Astrocyte (in vitro differentiated cells and primary cell): ENCODE measurements around the gene GPRC5B. TPM values are rescaled to one million over a fixed set of nuclear protein-coding genes. Genes with fewer than 3 reads are reported as not detected.

Experiments used
- DNase-seq: peaks from one replicate; pipeline ENCODE4 v3.0.0-alpha.2; 2010; ENCODE audit warnings: low read depth
- FAIRE-seq: peaks from 2 replicates; lab custom pipeline; 2011; peaks lifted over from hg19 to GRCh38; lab: Jason Lieb, UNC
- H2AFZ ChIP-seq: 2 replicates; pipeline ENCODE4 v1.6.0; 2012; ENCODE audit warnings: low read depth, low read length, inconsistent platforms
- H3K27ac ChIP-seq: 2 replicates; pipeline ENCODE4 v1.5.1; 2011; ENCODE audit warnings: low read depth, low read length, inconsistent platforms
- H3K27me3 ChIP-seq: 2 replicates; pipeline ENCODE4 v1.6.0; 2011; ENCODE audit warnings: low read length, inconsistent platforms; ENCODE audit not compliant: insufficient read depth
- H3K36me3 ChIP-seq: 2 replicates; pipeline ENCODE4 v1.5.1; 2011; ENCODE audit warnings: low read length, inconsistent platforms; ENCODE audit not compliant: insufficient read depth
- H3K4me1 ChIP-seq: 2 replicates; pipeline ENCODE4 v1.5.1; 2011; ENCODE audit warnings: low read length, inconsistent platforms; ENCODE audit not compliant: insufficient read depth
- H3K4me2 ChIP-seq: 2 replicates; pipeline ENCODE4 v1.6.0; 2012; ENCODE audit warnings: low read length, inconsistent platforms
- H3K4me3 ChIP-seq: 2 replicates; pipeline ENCODE4 v1.5.1; 2011; ENCODE audit warnings: low read depth, mild to moderate bottlenecking, low read length, inconsistent platforms; ENCODE audit not compliant: insufficient read depth
- H3K79me2 ChIP-seq: 2 replicates; pipeline ENCODE4 v1.6.0; 2012; ENCODE audit warnings: mild to moderate bottlenecking, low read length, inconsistent platforms; ENCODE audit not compliant: insufficient read depth
- H3K9ac ChIP-seq: 2 replicates; pipeline ENCODE4 v1.6.0; 2012; ENCODE audit warnings: mild to moderate bottlenecking, low read length, inconsistent platforms
- H3K9me3 ChIP-seq: 2 replicates; pipeline ENCODE4 v1.5.1; 2012; ENCODE audit warnings: low read depth, mild to moderate bottlenecking, low read length, inconsistent platforms; ENCODE audit not compliant: insufficient read depth
- H4K20me1 ChIP-seq: 2 replicates; pipeline ENCODE4 v1.6.0; 2012; ENCODE audit warnings: low read length, inconsistent platforms; ENCODE audit not compliant: insufficient read depth
- H3K27ac Mint-ChIP-seq: one replicate; pipeline ENCODE4 v1.8.0; 2021; ENCODE audit warnings: mild to moderate bottlenecking, mixed read lengths; ENCODE audit not compliant: unreplicated experiment
- H3K27me3 Mint-ChIP-seq: one replicate; pipeline ENCODE4 v1.8.0; 2021; ENCODE audit warnings: low read depth, mixed read lengths; ENCODE audit not compliant: unreplicated experiment
- H3K36me3 Mint-ChIP-seq: one replicate; pipeline ENCODE4 v1.8.0; 2021; ENCODE audit warnings: low read depth, mixed read lengths; ENCODE audit not compliant: unreplicated experiment
- H3K4me1 Mint-ChIP-seq: one replicate; pipeline ENCODE4 v1.8.0; 2021; ENCODE audit warnings: low read depth, mixed read lengths; ENCODE audit not compliant: unreplicated experiment
- H3K4me3 Mint-ChIP-seq: one replicate; pipeline ENCODE4 v1.8.0; 2021; ENCODE audit warnings: mild to moderate bottlenecking, moderate library complexity, mixed read lengths; ENCODE audit not compliant: unreplicated experiment
- H3K9me3 Mint-ChIP-seq: one replicate; pipeline ENCODE4 v1.8.0; 2021; ENCODE audit warnings: mild to moderate bottlenecking, mixed read lengths; ENCODE audit not compliant: unreplicated experiment
- CTCF ChIP-seq: IDR thresholded peaks from 2 replicates; pipeline ENCODE4 v1.5.1; 2011; ENCODE audit warnings: low read depth, mild to moderate bottlenecking, inconsistent platforms, low read length, moderate library complexity; ENCODE audit not compliant: insufficient read depth
- EZH2 ChIP-seq: IDR thresholded peaks from 2 replicates; pipeline ENCODE4 v1.6.1; 2012; ENCODE audit warnings: mild to moderate bottlenecking, low read length, inconsistent platforms; ENCODE audit not compliant: insufficient read depth
- total RNA-seq: library from RNA; stranded (reverse); gene quantifications from 2 replicates; pipeline ENCODE4 v1.2.1, GENCODE V29; 2021

Gene GPRC5B
- total RNA-seq, 1 donor from 2014 or later, result 9.3 TPM

GRCh38 chr16:19896951-19897350 is 12.3 kb upstream of the GPRC5B start:
- H3K9me3 Mint-ChIP-seq, result peaks cover 1% of the 10 kb centered on the region
- H3K4me3 Mint-ChIP-seq, result no peak overlapping the region
- Histone ChIP-seq H3K27me3 (no peaks in the 10 kb centered on the region), H3K27ac (no peak overlapping the region), H4K20me1 (no peaks in the 10 kb centered on the region), H3K79me2 (no peaks in the 10 kb centered on the region), H3K4me3 (no peak overlapping the region), H2AFZ (no peak overlapping the region), H3K9ac (no peak overlapping the region), H3K9me3 (no peaks in the 10 kb centered on the region), H3K4me1 (no peaks in the 10 kb centered on the region), H3K4me2 (no peak overlapping the region), H3K36me3 (no peaks in the 10 kb centered on the region)
- peaks cover 14% of the 10 kb centered on the region for H3K27me3 Mint-ChIP-seq
- no peak for TF ChIP-seq EZH2
- no peak for TF ChIP-seq CTCF
- H3K27ac Mint-ChIP-seq, result no peak overlapping the region
- no peaks in the 10 kb centered on the region for H3K36me3 Mint-ChIP-seq
- H3K4me1 Mint-ChIP-seq, result no peaks in the 10 kb centered on the region
- DNase-seq (no peak), FAIRE-seq (no peak)

DNA sequence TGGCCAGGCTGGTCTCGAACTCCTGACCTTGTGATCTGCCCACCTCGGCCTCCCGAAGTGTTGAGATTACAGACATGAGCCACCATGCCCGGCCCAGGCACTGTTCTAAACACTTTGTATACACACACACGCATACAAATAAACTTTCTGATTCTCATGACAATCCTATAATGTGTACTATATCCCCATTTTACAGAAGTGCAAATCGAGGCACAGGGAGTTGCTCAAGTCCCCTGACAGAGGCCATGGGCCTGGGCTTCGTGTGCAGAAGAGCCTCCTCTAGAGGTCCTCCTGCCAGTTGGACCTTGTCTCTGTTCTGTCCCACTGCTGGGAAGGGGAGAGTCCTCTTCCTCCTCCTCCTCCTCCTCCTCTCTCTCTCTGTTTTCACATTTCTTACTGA is 9.9 kb upstream of the GPRC5B start:
- H3K9me3 Mint-ChIP-seq, result peaks cover 1% of the 10 kb centered on the region
- no peak overlapping the region for H3K4me2 ChIP-seq
- H3K27ac Mint-ChIP-seq, result no peak overlapping the region
- H3K9me3 ChIP-seq, result no peaks in the 10 kb centered on the region
- no peaks in the 10 kb centered on the region for H3K4me1 ChIP-seq
- TF ChIP-seq EZH2 (no peak), CTCF (no peak)
- no peaks in the 10 kb centered on the region for H3K27me3 ChIP-seq
- no peaks in the 10 kb centered on the region for H4K20me1 ChIP-seq
- no peaks in the 10 kb centered on the region for H3K36me3 ChIP-seq
- no peak overlapping the region for H3K4me3 ChIP-seq
- no peak overlapping the region for H3K4me3 Mint-ChIP-seq
- H3K79me2 ChIP-seq, result no peaks in the 10 kb centered on the region
- FAIRE-seq (no peak), DNase-seq (no peak)
- H3K36me3 Mint-ChIP-seq, result no peaks in the 10 kb centered on the region
- H2AFZ ChIP-seq, result no peak overlapping the region
- no peak overlapping the region for H3K9ac ChIP-seq
- no peaks in the 10 kb centered on the region for H3K4me1 Mint-ChIP-seq
- peaks cover 14% of the 10 kb centered on the region for H3K27me3 Mint-ChIP-seq
- no peak overlapping the region for H3K27ac ChIP-seq

DNA sequence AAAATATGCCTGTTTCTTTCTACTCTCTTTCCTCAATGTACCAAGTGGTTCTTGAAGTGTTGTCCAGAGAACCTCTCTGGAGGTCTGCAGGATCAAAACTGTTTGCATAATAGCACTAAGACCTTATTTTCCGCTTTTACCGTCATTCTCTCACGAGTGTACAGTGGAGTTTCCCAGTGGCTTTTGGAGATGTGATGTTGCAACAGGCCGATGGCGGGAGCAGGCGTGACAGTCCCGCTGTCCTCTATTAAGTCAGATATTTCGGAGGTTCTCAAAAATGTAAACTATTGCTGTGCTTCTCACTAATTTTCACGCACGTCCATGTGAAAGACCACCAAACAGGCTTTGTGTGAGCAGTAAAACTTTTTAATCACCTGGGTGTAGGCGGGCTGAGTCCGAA is 8.3 kb upstream of the GPRC5B start:
- H3K4me2 ChIP-seq, result no peak overlapping the region
- no peaks in the 10 kb centered on the region for H3K4me1 Mint-ChIP-seq
- H3K36me3 Mint-ChIP-seq, result no peaks in the 10 kb centered on the region
- FAIRE-seq, result no peak
- H3K9ac ChIP-seq, result no peak overlapping the region
- H4K20me1 ChIP-seq, result no peaks in the 10 kb centered on the region
- TF ChIP-seq EZH2 (no peak), CTCF (no peak)
- H3K9me3 Mint-ChIP-seq, result peaks cover 1% of the 10 kb centered on the region
- no peak for DNase-seq
- H2AFZ ChIP-seq, result no peak overlapping the region
- no peak overlapping the region for H3K4me3 ChIP-seq
- no peak overlapping the region for H3K27ac ChIP-seq
- no peaks in the 10 kb centered on the region for H3K36me3 ChIP-seq
- no peak overlapping the region for H3K27ac Mint-ChIP-seq
- H3K4me3 Mint-ChIP-seq, result no peak overlapping the region
- H3K4me1 ChIP-seq, result no peaks in the 10 kb centered on the region
- H3K27me3 Mint-ChIP-seq, result peaks cover 5% of the 10 kb centered on the region
- no peaks in the 10 kb centered on the region for H3K27me3 ChIP-seq
- no peaks in the 10 kb centered on the region for H3K79me2 ChIP-seq
- H3K9me3 ChIP-seq, result no peaks in the 10 kb centered on the region
